Amniotic stem cell (primary cell): ENCODE results near the gene PEX11G.

ENCODE experiments used
- DNase-seq: peaks from one replicate; lab custom pipeline; 2025; lab: John Stamatoyannopoulos, UW

Gene PEX11G

DNA sequence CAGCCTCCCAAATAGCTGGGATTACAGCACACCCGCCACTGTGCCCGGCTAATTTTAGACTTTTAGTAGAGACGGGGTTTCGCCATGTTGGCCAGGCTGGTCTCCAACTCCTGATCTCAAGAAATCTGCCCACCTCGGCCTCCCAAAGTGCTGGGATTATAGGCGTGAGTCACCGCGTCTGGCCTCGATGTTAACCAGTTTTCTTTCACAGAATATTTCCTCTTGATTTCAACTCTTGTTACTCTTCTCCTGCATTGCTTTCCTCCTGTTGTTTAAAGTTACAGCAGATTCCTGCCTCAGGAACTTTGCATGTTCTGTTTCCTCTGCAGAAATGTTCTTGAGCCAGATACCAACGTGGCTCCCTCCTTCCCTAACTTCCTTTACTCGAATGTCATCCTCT, 3.7 kb upstream of the PEX11G start:
- DNase-seq = no peak

DNA sequence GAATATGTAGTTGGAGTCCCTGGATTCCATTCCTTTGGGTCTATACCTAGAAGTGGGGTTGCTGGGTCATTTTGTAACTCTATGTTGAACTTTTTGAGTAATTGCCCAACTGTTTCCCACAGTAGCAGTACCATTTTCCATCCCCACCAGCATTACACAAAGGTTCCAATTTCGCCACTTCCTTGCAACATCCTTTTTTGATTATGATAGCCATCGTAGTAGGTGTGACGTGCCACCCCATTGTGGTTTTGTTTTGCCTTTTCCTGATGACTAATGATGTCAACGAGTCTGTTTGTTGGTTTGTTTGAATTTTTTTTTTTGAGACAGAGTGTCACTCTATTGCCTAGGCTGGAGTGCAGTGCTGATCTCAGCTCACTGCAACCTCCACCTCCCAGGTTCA, 3.3 kb upstream of the PEX11G start:
- no peak for DNase-seq

DNA sequence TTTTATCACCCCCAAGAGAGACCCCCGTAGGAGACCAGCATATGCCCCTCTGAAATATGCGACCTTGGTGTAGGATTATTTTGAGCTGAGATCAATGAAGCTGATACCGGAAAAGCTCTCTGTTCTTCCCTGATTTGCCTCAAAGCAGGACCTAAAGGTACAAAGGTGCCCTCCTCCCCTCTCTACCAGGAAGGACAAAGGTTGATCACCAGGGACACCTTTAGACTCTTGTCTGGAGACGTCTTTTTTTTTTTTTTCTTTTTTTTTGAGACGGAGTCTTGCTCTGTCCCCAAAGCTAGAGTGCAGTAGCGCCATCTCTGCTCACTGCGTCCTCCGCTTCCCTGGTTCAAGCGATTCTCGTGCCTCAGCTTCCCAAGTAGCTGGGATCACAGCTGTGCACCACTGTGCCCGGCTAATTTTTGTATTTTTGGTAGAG, 792 bp upstream of the PEX11G start:
- DNase-seq = no peak

DNA sequence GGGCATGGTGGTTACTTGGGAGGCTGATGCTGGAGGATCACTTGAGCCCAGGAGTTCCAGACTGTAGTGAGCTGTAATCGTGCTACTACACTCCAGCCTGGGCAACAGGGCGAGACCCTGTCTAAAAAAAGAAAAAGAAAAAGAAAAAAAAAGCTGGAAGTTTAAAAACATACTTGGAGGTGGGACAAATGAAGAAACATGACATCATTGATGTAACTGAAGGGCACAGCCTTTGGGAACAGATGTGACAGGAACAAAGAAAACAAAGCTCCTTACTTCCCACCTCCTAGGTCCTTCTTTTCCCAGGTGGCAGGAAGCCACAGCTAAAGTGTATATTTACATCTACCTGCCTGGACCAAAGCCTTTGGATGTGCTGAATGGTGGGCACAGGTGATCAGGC, 1.9 kb downstream of the PEX11G start:
- DNase-seq = no peak

DNA sequence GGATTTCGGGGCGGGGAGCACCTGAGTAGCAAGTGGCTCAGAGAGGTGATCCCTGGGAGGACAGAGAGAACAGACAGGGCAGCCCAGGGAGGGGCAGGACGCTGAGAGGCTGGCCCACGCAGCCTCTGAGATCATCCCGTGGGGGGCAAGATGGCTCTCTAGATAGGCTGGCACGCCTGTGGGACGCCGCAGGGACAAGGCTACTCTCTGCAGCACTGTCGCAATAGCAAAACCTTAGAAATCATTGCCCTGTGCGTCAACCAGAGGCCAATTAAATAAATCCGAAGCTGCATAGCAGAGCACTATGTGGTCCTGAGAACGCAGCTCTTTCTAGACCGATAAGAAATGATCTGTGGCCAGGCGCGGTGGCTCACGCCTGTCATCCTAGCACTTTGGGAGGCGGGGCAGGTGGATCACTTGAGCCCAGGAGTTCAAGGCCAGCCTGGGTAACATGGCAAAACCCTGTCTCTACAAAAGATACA, 5.1 kb downstream of the PEX11G start:
- DNase-seq = no peak

DNA sequence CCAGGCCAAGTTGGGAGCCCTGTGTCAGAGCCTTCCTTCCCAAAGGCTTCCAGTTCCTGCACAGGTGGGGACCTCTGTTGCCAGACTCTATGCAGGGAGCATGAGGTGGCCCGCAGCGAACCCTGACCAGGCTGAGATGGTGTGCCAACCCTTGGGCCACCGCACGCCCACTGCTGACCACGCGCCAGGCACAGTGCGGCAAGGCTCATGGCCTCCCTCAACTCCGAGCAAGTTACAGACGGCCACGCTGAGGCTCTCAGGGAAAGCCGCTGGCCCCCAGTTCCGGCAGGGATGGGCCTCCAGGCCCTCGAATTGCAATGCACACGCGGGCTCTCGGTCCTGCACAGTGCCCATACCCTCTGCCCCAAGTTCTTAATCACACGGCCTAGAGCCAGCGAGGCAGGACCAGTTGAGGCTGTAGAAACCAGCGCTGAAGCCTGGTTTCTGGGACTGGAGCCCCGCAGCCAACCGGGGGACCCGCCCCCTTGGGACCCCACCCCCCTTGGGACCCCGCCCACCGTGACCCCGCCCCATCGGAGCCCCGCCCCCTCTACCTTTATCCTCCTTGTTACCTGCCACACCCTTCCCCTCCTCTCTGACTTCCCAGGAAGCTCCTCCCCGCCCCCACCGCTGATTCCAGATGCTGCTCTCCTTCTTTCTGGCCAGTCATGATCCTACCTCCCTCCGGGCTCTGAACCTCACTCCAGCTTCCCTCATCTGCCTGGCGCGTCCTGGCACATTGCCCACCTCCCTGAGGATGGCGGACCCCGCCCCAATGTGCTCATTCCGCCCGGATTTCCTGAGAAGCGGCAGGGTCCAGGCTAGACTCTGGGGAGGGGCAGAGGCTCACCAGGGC, 6.0 kb downstream of the PEX11G start:
- no peak for DNase-seq

DNA sequence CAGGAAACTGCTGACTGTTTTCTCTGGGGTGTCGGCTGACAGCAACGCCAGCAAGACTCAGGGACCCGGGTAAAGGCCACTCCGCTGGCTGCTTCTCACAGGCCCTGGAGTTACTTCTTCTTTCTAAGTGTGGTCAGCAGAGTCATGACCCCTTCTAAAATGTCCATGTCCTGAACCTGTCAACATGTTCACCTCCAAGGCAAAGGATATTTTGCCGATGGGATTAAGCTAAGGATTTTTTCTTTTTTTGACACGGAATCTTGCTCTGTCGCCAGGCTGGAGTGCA, 7.9 kb downstream of the PEX11G start:
- DNase-seq = no peak

DNA sequence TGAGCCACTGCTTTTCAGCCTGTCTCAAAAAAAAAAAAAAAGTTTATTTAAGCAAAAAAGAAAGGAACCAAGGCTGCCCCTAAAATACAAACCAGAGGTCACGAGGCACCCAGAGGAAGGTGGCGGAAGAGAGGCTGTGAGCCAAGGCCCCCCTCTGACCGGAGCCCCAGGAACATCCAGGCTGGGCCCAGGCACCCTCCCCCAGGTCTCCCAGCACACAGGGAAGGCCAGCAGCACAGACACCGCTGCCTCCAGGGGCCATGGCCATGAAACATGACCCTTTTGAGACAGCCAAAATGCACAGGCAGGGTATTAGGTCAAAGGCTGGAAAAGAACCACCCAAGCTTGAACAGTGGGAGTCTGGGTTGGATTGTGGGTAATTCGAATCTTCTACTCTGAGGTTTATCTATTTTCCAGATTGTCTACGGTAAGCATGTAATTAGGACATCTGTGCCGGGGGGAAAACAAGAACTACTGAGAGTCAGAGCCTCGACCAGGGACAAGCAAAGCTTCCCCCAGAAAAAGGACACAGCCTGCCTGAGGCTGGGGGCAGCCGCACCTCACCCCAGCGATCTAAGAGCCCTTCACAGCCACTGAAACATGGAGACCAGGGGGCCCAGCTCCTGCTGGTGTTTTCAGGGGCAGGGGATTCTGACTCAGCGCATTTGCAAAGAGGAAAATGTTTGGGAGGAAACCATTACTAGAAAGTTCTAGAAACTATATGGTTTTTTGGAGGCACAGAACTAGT, 8.4 kb downstream of the PEX11G start:
- no peak for DNase-seq

DNA sequence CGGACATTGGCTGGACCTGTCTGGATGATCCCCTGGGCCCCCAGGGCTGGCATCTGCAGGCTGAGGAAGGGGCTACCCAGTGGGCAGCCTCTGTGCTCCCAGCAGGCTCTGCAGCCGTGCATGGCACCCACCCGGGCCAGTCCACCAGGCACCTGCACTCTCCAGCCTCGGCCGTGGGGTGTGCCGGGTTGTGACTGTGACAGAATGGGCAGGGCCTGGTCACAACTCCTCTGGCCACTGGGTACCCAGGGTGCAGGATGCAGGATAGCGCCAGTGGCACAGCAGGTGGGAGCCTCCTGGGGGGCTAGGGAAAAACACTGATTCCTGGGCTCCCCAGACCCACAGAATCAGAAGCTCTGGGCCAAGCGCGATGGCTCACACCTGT, 10.0 kb downstream of the PEX11G start:
- no peak for DNase-seq

DNA sequence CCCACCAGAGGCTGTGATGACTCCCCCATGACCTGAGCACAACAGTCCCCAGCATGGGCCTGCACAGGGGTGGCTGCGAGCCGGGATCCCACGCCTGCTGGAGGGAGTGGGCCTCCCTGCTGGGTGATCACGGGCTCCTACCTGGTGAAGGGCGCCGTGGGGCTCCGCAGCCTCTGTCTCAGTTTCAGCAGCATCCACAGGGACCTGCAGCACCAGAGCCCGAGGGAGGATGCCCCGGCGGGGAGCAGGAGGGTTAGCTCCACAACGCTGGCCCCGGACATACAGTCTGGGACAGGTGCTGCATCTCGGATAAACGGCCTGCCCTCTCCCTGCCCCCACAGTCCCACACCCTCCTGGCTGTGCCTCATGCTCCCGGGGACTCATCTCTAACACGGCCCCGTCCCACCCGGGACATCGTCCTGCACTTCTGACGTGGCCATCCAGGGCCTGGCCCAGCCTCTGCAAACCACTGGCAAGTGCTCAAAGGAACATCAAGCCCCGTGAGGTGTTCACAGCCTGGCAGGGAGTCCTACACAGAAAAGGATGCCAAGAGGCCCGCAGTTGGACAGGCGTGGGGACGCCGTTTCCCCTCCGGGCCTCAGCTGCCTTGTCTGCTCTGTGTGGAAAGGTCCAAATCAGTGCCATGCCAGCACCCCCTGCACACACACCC, 10.5 kb downstream of the PEX11G start:
- DNase-seq = no peak

DNA sequence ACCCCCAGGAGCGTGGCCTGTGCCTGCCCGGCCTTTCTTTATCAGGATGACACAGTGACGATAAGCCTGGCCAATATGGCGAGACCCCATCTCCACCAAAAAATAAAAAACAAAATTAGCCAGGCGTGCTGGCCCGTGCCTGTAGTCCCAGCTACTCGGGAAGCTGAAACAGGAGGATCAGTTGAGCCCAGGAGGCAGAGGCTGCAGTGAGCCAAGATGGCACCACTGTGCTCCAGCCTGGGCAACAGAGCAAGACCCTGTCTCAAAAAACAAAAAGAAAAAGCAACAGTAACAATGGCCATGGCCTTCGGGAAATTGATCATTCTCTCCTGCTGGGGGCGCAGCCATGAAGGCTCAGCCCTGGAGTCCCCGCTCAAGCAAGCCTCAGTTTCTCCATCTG, 11.1 kb downstream of the PEX11G start:
- DNase-seq = no peak

DNA sequence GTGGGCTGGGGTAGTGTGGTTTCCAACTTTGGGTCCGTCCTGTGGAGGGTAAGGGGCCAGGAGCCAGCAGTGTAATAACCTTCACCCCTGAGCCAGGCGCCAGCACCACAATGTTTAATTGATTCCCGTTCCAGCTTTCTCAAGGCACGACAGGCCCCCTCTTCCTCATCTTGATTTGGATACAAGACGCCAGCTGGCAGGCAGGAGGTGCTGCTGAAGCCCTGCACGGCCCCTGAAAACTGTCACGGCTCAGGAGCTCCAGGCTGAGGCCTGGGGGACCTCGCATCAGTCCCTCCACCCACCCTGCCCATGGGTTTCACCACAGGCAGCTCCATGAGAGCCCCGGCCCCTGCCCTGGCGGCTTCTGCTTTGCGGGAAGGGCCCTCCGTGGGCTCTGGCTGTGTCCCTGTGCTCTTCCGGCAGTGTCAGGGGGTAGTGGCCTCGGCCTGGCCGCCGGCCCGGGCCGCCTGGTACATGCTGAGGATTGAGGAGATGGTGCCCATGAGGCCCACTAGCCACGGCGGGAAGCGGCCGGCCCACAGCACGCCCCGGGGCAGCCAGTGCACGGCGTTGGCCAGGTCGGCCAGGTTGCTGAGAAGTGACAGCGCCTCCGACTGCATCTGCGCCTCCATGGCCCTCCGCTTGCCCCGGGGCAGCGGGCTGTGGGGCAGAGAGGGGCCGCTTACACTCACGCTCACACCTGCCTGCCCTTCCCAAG, 11.9 kb downstream of the PEX11G start:
- no peak for DNase-seq

DNA sequence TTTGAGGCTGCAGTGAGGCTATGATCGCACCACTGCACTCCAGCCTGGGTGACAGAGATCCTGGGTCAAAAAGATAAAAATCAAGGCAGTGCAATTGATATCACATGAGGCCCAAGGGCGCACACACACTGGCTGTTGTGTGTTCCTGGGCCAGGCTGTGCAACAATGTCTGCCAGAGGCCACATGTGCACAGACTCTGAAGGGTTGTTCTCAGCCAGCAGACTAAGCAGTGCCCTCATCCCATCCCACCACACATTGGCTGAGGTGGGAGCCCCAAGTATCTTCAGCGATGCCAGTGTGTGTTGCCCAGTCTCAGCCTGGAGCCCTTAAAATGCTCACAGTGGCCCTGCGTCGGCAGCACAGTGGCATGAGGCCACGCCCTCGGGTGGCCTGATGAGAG, 12.6 kb downstream of the PEX11G start:
- DNase-seq = no peak

DNA sequence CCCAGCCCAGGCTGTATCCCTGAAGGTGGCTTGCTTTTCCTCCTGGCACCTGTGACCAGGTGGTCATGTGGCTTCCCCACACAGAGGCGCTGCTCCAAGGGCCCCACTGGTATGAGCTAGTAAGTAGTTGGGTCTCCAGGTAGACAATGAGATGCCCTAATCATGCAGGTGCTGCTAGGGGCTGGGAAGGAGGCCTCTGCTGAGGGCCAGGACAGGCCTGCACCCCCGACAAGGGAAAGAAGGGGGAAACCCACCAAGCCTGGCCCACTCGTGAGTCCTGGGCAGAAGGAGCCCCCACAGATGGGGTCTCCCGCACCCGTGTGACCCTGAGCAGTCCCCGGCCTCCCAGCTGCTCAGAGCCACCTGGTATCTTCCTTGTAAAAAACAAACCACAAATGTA, 13.2 kb downstream of the PEX11G start:
- no peak for DNase-seq

DNA sequence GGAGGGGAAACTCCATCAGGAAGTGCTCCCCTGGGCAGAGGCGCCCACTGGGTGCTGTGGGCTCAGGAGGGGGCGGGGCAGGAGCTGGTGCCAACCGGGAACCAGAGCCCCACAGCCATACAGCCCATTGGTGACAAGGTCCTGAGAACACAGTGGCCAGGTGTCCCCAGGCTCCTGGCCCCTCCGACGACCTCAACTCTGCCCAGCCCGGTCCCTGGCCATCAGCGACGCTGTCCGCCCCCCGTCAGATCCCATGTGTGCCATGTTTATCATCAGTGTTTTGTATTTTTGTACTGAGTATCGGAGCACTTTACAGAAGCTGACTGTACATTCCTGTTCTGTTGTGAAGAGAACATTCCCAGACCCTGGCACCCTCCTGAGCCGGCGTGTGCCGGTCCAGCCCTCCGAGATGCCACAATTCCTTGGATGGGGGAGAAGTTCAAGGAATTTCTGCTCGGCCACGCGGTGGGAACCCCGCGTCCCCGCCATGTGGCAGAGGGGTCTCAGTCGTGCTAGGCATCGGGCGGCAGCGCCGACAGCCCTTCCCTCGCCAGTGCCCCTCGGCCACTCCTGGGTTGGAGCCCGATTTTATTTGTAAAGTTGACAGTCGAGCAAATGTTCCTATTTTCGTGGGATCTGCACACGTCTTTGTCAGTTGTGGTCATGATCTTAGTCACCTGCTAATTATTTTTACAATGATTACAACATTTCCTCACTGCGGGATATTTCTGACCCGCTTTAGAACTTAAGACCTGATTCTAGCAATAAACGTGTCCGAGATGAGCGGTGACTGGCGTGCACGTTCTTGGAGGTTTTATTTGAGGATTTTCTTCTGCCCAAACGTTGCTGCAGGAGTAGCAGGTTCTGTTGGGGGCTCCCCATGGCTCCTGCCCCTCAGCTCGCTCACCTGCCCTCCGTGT, 16.9 kb downstream of the PEX11G start:
- DNase-seq = no peak

DNA sequence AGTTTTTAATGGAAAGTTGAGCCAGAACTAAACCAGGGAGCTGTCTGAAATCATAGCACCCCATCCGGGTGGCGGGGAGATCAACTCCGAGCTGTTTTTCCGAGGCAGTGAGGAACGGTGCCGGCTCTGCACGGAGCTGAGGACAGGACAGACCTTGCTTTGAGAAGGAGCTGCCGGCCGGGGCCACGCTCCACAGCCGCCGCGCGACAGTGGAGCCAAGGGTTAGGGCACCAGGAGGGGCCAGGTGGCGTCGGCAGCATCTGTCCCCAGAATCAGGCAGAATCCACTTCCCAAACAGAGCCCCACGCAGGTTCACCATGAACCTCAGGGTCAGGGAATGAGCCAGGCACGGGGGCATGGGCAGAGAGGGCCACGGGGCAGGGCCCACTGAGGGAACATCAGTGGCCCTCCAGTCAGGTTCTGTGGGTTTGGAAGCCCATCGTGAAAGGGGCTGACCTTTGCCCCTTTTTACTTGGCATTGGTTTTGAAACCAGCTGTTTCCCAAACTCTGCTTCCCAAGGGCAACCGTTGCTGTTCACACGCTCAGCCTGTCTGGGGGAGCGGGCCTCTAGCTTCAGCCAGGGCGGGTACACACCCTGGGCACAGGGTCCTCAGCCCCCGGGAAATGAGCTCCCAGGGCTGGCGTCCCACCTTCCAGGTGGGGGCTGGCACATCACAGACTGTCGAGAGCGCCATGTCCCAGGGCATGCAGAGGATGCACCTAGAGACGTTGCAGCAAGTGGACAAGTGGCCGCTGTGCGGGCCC, 18.1 kb downstream of the PEX11G start:
- no peak for DNase-seq

DNA sequence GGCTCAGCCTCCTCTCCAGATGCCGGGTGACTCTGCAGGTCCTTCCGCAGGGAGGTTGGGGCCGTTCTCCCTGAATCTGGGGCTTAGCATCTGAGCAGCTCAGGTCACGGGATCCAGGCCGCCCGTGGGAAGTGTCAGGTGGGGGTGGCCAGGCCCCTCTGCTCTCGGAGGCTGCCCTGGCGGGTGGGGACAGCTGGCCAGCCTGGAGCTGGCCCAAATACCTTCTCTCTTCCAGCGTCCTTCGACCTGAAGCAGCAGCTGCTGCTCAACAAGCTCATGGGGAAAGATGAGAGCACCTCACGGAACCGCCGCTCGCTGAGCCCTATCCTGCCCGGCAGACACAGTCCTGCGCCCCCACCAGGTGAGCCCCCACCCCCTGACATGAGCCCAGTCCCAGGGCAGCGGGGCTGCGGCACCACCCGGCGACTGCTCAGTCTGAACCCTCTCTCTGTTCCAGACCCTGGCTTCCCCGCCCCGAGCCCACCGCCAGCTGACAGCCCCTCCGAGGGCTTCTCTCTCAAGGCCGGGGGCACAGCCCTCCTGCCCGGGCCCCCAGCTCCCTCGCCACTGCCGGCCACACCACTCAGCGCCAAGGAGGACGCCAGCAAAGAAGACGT, 19.1 kb downstream of the PEX11G start:
- DNase-seq = no peak

DNA sequence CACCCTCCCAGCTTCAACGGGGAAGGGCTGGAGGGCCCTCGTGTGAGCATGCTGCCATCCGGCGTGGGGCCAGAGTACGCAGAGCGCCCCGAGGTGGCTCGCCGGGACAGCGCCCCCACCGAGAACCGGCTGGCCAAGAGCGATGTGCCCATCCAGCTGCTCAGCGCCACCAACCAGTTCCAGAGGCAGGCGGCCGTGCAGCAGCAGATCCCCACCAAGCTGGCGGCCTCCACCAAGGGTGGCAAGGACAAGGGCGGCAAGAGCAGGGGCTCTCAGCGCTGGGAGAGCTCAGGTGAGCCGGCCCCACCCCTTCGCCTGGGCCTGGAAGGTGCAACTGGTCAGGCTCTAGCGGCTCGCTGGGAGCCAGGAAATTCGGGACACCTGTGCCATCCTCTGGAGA, 20.0 kb downstream of the PEX11G start:
- DNase-seq = no peak

DNA sequence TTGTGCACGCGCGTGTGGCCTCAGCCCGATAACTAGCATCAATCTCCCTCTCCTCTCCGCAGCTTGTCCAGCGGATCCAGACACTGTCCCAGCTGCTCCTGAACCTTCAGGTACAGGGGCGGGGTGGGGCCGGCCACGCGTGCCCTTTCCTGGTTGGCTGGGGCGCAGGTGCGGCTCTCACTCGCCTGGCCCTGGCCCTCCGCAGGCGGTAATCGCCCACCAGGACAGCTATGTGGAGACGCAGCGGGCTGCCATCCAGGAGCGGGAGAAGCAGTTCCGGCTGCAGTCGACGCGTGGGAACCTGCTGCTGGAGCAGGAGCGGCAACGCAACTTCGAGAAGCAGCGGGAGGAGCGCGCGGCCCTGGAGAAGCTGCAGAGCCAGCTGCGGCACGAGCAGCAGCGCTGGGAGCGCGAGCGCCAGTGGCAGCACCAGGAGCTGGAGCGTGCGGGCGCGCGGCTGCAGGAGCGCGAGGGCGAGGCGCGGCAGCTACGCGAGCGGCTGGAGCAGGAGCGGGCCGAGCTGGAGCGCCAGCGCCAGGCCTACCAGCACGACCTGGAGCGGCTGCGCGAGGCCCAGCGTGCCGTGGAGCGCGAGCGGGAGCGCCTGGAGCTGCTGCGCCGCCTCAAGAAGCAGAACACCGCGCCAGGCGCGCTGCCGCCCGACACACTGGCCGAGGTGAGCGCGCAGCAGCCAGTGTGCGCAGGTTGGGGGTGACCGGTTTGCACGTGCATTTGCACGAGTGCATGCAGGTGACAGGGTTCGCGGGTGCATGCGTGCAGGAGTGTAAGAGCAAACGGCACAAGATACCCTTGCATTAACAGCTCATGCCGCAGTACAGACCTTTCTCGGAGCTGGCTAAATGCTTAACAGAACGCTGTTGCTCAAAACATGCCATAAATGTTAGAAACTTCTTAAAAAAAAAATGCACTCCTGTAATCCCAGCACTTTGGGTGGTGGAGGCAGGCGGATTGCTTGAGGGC, 21.5 kb downstream of the PEX11G start:
- no peak for DNase-seq
